ENCODE measurements around the gene RBM41. TPM values are rescaled to one million over a fixed set of nuclear protein-coding genes. Genes with fewer than 3 reads are reported as not detected.
A peak's percentile ranks its signal among the peaks of the same experiment; 100 is the strongest.

RBM41 gene
- total and polyA plus RNA-seq, 2 experiments from 2014 or later, result 20.0 to 21.9 TPM

DNA sequence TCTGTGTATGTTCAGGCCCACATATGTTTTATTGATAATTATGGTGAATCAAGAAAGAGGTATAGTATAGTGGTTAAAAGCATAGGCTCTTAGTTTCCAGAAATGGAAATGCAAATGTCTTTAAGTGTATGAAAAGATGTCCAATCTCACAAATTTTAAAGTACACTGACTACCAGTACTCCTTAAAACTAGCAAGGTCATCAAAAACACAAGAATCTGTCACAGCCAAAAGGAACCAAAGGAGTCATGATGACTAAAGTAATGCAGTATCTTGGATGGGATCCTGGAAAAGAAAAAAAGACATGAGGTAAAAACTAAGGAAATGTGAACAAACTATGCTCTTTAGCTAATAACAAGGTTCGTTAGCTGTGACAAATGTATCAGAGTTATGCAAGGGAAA is 661 bp upstream of the RBM41 start:
- Histone ChIP-seq H3K27ac (ENCODE audit: low read depth) (no peak overlapping the region), H3K27me3 (ENCODE audit: insufficient read depth) (no peaks in the 10 kb centered on the region), H3K79me2 (replicated peaks; ENCODE audit: insufficient read depth) (peaks cover 9% of the 10 kb centered on the region), H3K9me2 (ENCODE audit: insufficient read depth) (no peaks in the 10 kb centered on the region), H3K4me2 (no peak overlapping the region), H3F3A (replicated peaks; ENCODE audit: low read depth) (no peaks in the 10 kb centered on the region), H3K36me3 (ENCODE audit: insufficient read depth) (peaks cover 8% of the 10 kb centered on the region; the same call in 1 of the 2 replicates), H3K4me1 (ENCODE audit: insufficient read depth) (0 out of 2 replicates have a peak, but pooled peaks cover 4% of the 10 kb centered on the region), H4K20me1 (replicated peaks; ENCODE audit: insufficient read depth) (no peaks in the 10 kb centered on the region), H2AFZ (no peak overlapping the region), H3K4me3 (no peak overlapping the region)
- no peaks in the 10 kb centered on the region for H3K9me3 Mint-ChIP-seq
- H3K4me1 Mint-ChIP-seq, result peaks cover 7% of the 10 kb centered on the region
- no peak overlapping the region for H3K4me3 Mint-ChIP-seq
- no peak for DNase-seq (ENCODE audit: low spot score)
- ATAC-seq, result no peak
- no peak for TF ChIP-seq CREB1 (CRISPR knock-in tag; IDR thresholded peaks at IDR 0.05; ENCODE audit: low read depth)
- no peak for TF ChIP-seq STAT1 (IDR thresholded peaks at IDR 0.05; ENCODE audit: unreplicated experiment)
- TF ChIP-seq ZNF114 (CRISPR knock-in tag; IDR thresholded peaks at IDR 0.05), result no peak
- no peak for TF ChIP-seq EZH2 (IDR thresholded peaks at IDR 0.05; ENCODE audit: low read depth, unreplicated experiment)
- TF ChIP-seq CTCF (conservative IDR thresholded peaks at IDR 0.05; ENCODE audit: low read depth in 2 of 2), result no peak
- no peak for TF ChIP-seq EZH2phosphoT487 (IDR thresholded peaks at IDR 0.05; ENCODE audit: unreplicated experiment)
- H3K36me3 Mint-ChIP-seq (ENCODE audit: low read depth), result peaks cover 26% of the 10 kb centered on the region
- H3K27ac Mint-ChIP-seq, result no peak overlapping the region
- H3K27me3 Mint-ChIP-seq (ENCODE audit: insufficient read depth, low read depth, poor library complexity), result peaks cover 3% of the 10 kb centered on the region

GRCh38 chrX:107117993-107118321 is 665 bp downstream of the RBM41 start:
- Mint-ChIP-seq H3K4me1 (peaks cover 11% of the 10 kb centered on the region), H3K36me3 (ENCODE audit: low read depth) (peaks cover 37% of the 10 kb centered on the region), H3K9me3 (no peaks in the 10 kb centered on the region), H3K27me3 (ENCODE audit: insufficient read depth, low read depth, poor library complexity) (peaks cover 3% of the 10 kb centered on the region), H3K27ac (peak overlapping the region; percentile 65; the same call in 1 of the 2 replicates), H3K4me3 (peak overlapping the region; percentile 100)
- Histone ChIP-seq H3K4me2 (peak overlapping the region; percentile 77), H4K20me1 (replicated peaks; ENCODE audit: insufficient read depth) (no peaks in the 10 kb centered on the region), H3K9me2 (ENCODE audit: insufficient read depth) (no peaks in the 10 kb centered on the region), H3K79me2 (replicated peaks; ENCODE audit: insufficient read depth) (peaks cover 9% of the 10 kb centered on the region), H3K27me3 (ENCODE audit: insufficient read depth) (no peaks in the 10 kb centered on the region), H3F3A (replicated peaks; ENCODE audit: low read depth) (no peaks in the 10 kb centered on the region), H3K4me3 (peak overlapping the region; percentile 69), H3K4me1 (ENCODE audit: insufficient read depth) (0 out of 2 replicates have a peak, but pooled peaks cover 4% of the 10 kb centered on the region), H3K27ac (ENCODE audit: low read depth) (peak overlapping the region; percentile 66; the same call in 1 of the 2 replicates), H2AFZ (no peak overlapping the region), H3K36me3 (ENCODE audit: insufficient read depth) (peaks cover 11% of the 10 kb centered on the region; the same call in 1 of the 2 replicates)
- DNase-seq (ENCODE audit: low spot score), result no peak
- ATAC-seq, result no peak
- TF ChIP-seq ZNF462 (CRISPR knock-in tag; IDR thresholded peaks at IDR 0.05) (no peak), POLR2AphosphoS5 (IDR thresholded peaks at IDR 0.05; ENCODE audit: low read depth) (no peak), CREB1 (CRISPR knock-in tag; IDR thresholded peaks at IDR 0.05; ENCODE audit: low read depth) (no peak), CTCF (conservative IDR thresholded peaks at IDR 0.05; ENCODE audit: low read depth in 2 of 2) (no peak), NANOG (IDR thresholded peaks at IDR 0.05; ENCODE audit: borderline replicate concordance) (no peak), JUNB (IDR thresholded peaks at IDR 0.05; ENCODE audit: unreplicated experiment) (no peak), ZNF114 (CRISPR knock-in tag; IDR thresholded peaks at IDR 0.05) (no peak), EZH2phosphoT487 (IDR thresholded peaks at IDR 0.05; ENCODE audit: unreplicated experiment) (no peak)
- TF ChIP-seq, protein P1, sequence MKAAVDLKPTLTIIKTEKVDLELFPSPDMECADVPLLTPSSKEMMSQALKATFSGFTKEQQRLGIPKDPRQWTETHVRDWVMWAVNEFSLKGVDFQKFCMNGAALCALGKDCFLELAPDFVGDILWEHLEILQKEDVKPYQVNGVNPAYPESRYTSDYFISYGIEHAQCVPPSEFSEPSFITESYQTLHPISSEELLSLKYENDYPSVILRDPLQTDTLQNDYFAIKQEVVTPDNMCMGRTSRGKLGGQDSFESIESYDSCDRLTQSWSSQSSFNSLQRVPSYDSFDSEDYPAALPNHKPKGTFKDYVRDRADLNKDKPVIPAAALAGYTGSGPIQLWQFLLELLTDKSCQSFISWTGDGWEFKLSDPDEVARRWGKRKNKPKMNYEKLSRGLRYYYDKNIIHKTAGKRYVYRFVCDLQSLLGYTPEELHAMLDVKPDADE (IDR thresholded peaks at IDR 0.05), result no peak
